ENCODE data around the gene ADCY5.

ADCY5 gene

GRCh38 chr3:123385001-123385401 is 63.9 kb downstream of the ADCY5 start:
- DNase-seq = no peak

- no peak for DNase-seq
Measured at GRCh38 chr3:123384256-123384655, 64.6 kb downstream of the ADCY5 start.

GRCh38 chr3:123383091-123384053 is 65.5 kb downstream of the ADCY5 start:
- no peak for DNase-seq

- DNase-seq = no peak
Measured at GRCh38 chr3:123380261-123380660, 68.6 kb downstream of the ADCY5 start.

- no peak for DNase-seq
Measured at GRCh38 chr3:123379041-123379830, 69.7 kb downstream of the ADCY5 start.

DNA sequence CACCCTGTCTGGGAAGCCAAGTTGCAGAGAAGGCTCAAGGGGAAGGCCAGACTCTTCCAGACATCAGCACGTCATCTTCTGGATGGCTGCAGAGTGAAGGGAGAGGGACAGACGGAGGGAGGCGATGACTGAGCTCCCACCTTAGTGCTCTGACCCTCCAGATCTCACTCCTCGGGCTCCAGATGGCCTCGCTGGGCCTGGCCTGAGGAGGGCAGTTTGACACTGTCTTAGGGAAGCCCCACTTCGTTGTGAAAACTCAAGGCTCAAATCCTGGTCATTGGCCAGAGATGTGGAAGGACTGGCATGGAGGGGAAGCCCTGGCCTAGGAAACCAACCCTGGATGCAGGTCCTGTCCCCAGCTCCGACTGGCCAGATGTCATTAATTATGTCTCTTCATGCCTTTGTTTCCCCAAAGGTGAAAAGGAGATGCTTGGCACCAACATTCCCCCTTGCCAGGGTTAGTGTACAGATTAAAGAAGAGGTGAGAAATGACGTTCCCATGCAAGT is 70.4 kb downstream of the ADCY5 start:
- DNase-seq = no peak

DNA sequence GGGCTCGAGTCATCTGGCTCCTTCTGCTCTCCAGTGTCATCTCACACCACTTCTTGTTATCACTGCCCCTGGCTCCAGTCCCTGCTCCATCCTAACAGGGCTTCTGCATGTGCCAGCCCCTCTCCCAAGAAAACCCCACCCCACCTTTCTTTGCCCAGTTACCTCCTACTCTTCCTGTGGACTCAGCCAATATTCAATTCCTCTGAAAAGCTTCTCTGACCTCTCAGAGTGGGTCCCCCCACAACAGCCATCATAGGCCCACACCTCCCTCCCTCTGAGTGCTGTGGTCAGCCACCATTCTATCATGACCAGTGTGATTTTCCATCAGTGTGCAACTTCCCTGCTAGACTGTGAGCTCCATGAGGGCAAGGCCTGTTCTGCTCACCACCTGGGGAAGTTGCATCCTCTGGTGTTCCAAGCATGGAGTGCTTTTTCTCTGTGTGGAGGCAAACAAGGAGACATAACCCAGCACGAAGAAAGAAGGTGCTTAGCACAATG is 71.6 kb downstream of the ADCY5 start:
- DNase-seq = no peak

DNA sequence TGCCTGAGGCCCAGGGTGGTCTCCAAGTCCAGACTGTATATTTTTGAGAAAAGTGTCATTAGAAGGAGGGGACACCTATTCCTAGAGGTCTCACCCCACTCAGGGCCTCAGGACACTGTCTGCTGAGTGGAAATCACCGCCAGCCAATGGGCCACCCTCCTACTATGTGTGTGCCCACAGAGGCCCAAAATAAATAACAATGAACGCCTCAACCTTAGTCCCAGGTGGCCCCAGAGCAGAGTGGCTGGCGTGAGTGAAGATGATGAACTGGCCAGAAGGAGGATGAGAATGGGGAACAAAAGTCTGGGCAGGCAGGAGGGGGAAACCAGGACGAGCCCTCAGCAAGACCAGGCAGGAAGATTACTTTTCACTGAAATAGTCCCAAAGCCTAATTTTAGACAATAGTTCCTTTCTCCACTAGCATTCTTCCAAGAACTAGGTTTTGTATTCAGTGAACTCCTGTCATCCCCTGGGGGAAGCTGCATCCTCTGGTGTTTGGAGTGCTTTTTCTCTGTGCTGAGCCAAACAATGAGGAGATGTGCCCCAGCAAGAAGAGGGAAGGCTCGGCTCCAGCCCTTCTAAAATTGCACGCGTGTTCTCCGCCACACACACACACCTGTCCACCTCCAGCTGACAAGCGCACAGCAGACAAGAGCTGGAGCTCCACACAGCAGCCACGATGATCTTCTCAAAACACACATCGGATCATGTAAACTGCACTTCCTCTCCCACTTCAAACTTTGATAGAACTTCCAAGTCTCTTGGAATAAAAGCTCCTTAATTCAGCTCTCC is 72.2 kb downstream of the ADCY5 start:
- no peak for DNase-seq

GRCh38 chr3:123375014-123375940 is 73.6 kb downstream of the ADCY5 start:
- DNase-seq = no peak

DNA sequence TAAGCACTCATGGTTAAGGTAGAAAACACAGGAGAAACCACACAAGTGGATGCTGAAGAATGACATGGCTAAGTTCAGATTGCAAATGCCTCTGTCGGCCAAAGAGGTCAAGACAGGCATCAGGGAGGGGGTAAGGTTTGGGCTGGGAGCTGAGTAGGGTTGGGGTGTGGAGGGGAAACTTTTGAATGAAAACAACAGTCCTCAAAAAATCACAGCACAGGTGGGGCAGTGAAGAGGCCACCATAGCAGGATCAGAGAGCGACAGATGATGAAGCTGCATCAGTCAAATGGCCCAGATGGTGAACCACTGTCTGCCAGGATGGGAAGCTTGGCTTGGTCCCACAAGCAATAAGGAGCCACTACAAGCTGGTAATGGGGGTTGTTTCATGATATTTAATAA is 74.9 kb downstream of the ADCY5 start:
- DNase-seq = no peak

GRCh38 chr3:123373474-123373987 is 75.4 kb downstream of the ADCY5 start:
- no peak for DNase-seq

GRCh38 chr3:123372686-123373473 is 76.0 kb downstream of the ADCY5 start:
- DNase-seq = no peak

DNA sequence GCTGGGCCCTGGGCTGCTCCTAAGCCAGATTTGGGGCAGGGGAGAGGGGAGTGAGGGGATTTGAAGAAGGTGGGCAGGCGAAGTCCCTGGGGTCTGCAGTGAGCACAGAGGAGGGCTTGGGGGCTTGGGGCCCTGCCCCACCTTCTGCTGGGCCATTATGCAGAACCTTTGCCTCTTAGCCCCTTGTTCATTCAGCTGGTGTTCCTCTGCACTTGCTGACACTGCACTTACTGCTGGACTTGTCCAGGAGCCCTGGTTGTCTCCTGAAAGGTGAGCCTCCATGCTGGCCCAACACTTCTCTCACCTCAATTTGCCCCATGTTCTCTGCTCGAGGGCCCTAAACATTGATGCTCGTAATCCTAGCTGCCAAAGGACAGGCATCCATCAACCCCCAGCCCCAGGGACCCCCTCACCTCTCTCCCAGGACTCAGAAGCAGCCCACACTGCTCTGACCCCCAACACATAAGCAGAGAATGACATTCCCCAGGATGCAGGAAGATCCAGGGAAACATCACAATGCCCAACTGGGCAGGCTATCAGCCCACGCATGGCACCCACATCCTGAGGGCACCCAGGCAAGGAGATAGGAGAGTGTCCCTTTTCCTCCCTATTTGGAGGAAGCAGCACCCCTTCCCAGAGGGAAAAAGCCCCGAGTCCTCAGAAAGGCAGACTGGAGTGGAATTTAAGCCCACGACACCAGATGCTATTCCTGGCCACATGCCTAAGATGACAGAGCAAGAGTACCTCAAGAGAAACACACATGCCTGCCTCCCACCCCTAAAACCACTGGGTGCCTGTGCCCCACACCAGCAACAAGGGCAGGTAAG is 76.8 kb downstream of the ADCY5 start:
- DNase-seq = no peak

GRCh38 chr3:123371426-123371825 is 77.5 kb downstream of the ADCY5 start:
- no peak for DNase-seq

DNA sequence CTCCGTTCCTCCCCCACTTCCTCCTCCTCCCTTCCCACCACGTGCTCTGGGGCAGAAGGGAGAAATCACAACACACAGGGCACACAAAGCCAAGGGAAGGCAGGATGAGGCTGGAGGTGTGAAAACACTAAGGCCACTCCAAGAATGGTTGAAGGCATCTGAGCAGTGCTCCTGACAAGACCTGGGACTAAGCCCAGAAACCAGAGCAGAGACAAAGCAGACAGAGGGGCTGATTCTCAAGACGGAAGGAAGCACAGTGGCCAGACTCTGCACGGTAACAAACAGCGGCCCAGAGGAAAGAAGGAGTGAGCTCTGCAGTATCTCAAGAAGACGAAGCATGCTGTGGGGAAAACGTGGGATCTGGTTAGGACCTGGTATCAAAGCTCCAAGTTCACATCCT is 78.1 kb downstream of the ADCY5 start:
- no peak for DNase-seq

- DNase-seq = no peak
Measured at GRCh38 chr3:123369085-123369484, 79.8 kb downstream of the ADCY5 start.

DNA sequence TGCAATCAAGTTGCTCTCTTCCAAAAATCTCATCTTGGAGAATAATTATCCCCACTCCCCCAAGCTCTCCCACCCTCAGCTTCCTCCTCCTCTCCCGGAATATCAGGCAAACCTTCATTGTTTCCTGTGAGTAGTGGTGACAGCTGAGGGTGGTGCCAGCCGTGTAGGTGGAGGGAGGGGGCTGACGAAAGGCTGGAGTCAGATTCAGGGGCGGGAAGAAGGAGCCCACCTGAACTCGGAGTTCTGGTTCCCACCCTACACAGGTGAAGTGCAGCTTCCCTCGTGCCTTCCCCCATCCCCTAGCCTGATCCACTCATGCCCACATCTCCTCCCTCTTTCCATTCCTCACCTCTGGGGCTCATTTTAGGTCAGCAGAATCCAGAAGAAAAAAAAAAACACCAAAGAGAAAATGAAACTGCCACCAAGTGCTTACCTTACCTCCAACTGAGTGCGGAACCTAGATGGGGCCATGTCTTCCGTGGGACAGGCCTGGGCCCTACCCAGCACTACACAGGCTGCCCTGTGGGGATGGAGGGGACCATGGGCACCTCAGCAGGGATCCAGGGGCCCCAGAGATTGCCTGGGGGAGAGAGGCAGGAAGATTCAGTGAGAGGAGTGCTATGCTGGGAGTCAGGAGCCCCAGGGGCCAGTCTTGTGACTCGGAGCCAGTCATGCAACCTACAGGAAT is 81.3 kb downstream of the ADCY5 start:
- no peak for DNase-seq

GRCh38 chr3:123365450-123366143 is 83.3 kb downstream of the ADCY5 start:
- peak; percentile 6 for DNase-seq
